ENCODE measurements around the gene SBNO2. TPM values are rescaled to one million over a fixed set of nuclear protein-coding genes. Genes with fewer than 3 reads are reported as not detected.

Gene SBNO2
- total RNA-seq, 2 donors from 2014 or later = 65.5 to 77.1 TPM

GRCh38 chr19:1070931-1071791, 102.9 kb downstream of the SBNO2 start:
- no peak overlapping the region for H3K9ac ChIP-seq (ENCODE audit: low read depth in 2 of 2, low read length in 2 of 2)
- intact Hi-C loops (cut with DNase I) = no loop called here
- H3K27me3 ChIP-seq = peaks cover 35% of the 10 kb centered on the region
- DNase-seq = no peak
- no peaks in the 10 kb centered on the region for H3K36me3 ChIP-seq
- no peak overlapping the region for H3K4me3 ChIP-seq
- TF ChIP-seq, protein P1, sequence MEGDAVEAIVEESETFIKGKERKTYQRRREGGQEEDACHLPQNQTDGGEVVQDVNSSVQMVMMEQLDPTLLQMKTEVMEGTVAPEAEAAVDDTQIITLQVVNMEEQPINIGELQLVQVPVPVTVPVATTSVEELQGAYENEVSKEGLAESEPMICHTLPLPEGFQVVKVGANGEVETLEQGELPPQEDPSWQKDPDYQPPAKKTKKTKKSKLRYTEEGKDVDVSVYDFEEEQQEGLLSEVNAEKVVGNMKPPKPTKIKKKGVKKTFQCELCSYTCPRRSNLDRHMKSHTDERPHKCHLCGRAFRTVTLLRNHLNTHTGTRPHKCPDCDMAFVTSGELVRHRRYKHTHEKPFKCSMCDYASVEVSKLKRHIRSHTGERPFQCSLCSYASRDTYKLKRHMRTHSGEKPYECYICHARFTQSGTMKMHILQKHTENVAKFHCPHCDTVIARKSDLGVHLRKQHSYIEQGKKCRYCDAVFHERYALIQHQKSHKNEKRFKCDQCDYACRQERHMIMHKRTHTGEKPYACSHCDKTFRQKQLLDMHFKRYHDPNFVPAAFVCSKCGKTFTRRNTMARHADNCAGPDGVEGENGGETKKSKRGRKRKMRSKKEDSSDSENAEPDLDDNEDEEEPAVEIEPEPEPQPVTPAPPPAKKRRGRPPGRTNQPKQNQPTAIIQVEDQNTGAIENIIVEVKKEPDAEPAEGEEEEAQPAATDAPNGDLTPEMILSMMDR (IDR thresholded peaks at IDR 0.05) = no peak
- H3K27ac ChIP-seq = no peak overlapping the region
- H3K4me1 ChIP-seq = peaks cover 23% of the 10 kb centered on the region
- no peaks in the 10 kb centered on the region for H3K9me3 ChIP-seq

GRCh38 chr19:1070576-1070930, 103.5 kb downstream of the SBNO2 start:
- DNase-seq = no peak
- TF ChIP-seq, protein P1 (IDR thresholded peaks at IDR 0.05) = no peak
- Histone ChIP-seq H3K27me3 (peaks cover 35% of the 10 kb centered on the region), H3K9me3 (no peaks in the 10 kb centered on the region), H3K27ac (no peak overlapping the region), H3K4me1 (peaks cover 27% of the 10 kb centered on the region), H3K9ac (ENCODE audit: low read depth in 2 of 2, low read length in 2 of 2) (no peak overlapping the region), H3K36me3 (no peaks in the 10 kb centered on the region), H3K4me3 (no peak overlapping the region)
- intact Hi-C loops (cut with DNase I) = no loop called here

GRCh38 chr19:1069009-1069779, 104.9 kb downstream of the SBNO2 start:
- DNase-seq = peak; percentile 69
- Histone ChIP-seq H3K9ac (ENCODE audit: low read depth in 2 of 2, low read length in 2 of 2) (peak overlapping the region; percentile 20 to 58), H3K36me3 (no peaks in the 10 kb centered on the region), H3K4me3 (peak overlapping the region; percentile 35), H3K27ac (peak overlapping the region; percentile 74), H3K27me3 (peaks cover 35% of the 10 kb centered on the region), H3K4me1 (peaks cover 28% of the 10 kb centered on the region), H3K9me3 (no peaks in the 10 kb centered on the region)
- TF ChIP-seq, protein P1 (IDR thresholded peaks at IDR 0.05) = no peak
- intact Hi-C loops (cut with DNase I) = no loop called here

DNA sequence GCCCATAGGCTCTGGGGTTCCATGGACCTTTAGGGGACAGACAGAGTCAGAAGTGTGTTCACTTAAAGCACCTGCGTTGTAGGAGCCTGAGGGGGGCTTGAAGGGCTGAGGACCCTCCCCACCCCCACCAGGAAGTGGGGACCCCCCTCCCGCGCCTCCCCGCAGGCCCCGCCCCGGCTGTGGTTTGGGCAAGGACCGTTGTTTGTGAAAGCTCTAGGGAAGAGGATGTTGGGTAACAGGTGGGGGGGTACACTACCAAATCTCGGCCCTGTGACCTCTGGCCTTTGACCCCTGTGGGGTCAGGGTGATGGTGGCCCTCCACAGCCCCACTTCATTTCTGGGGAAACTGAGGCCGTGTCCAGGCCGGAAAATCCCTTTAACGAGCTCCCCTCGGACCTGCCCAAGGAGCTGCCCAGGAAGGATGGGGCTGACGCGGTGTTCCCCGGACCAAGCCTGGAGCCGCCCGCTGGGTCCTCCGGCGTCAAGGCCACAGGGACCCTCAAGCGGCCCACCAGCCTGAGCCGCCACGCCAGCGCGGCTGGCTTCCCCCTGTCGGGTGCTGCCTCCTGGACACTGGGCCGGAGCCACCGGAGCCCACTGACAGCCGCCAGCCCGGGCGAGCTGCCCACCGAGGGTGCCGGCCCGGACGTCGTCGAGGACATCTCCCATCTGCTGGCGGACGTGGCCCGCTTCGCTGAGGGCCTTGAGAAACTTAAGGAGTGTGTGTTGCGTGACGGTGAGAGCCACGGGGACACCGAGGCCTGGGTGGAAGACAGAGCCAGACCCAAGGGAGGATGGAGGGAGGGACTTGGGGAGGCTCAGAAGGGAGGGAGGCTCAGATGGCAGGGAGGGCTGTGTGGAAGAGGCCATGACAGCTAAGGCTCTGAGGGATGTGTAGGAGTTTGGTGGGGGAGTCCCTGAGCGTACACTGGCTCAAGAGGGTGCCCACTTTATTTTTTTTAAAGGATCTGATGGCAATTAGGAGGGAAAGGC, 105.8 kb downstream of the SBNO2 start:
- H3K9ac ChIP-seq (ENCODE audit: low read depth in 2 of 2, low read length in 2 of 2) = peak overlapping the region; percentile 58 to 60
- peaks cover 28% of the 10 kb centered on the region for H3K4me1 ChIP-seq

More for the DNA sequence above, 105.8 kb downstream of the SBNO2 start:
- Histone ChIP-seq H3K4me3 (peak overlapping the region; percentile 35), H3K27me3 (peaks cover 35% of the 10 kb centered on the region), H3K27ac (peak overlapping the region; percentile 74), H3K36me3 (no peaks in the 10 kb centered on the region), H3K9me3 (no peaks in the 10 kb centered on the region)
- TF ChIP-seq, protein P1 (IDR thresholded peaks at IDR 0.05) = no peak
- DNase-seq = peak; percentile 56
- intact Hi-C loops (cut with DNase I) = no loop called here

All from colonic mucosa (tissue), 4 donors.